GM12878 (cell line): ENCODE data around the gene BEGAIN. TPM values are rescaled to one million over a fixed set of nuclear protein-coding genes. Genes with fewer than 3 reads are reported as not detected.

Experiments used
- ATAC-seq: fragments of 200-7000 bp; cut with Tn5 transposase; 3 replicates; pipeline ENCODE4 v1.9.1; 2020; ENCODE audit warnings: mild to moderate bottlenecking, moderate library complexity
- BruUV-seq: library from RNA; stranded (reverse); fragments of 400-500 nt; replicated peaks from 2 replicates; lab custom pipeline; 2021; lab: Mats Ljungman, UMichigan
- CTCF ChIA-PET: fragments of 300-600 bp; sonication (Branson Sonifier 250); formaldehyde crosslinking; extraction: SDS; loops from one replicate; lab custom pipeline; 2021; ENCODE audit warnings: inconsistent platforms; lab: Yijun Ruan, JAX
- POLR2A ChIA-PET: fragments of 350-600 bp; formaldehyde crosslinking; extraction: SDS; loops from one replicate; lab custom pipeline; 2021; ENCODE audit warnings: inconsistent platforms; lab: Charles Lee
- RAD21 ChIA-PET: fragments of 300-600 bp; sonication (Branson Sonifier 250); formaldehyde crosslinking; loops from one replicate; lab custom pipeline; 2023; ENCODE audit warnings: antibody characterized with exemption; ENCODE audit not compliant: unreplicated experiment; lab: Charles Lee
- SMC1A ChIA-PET: fragments of 300-600 bp; sonication (Branson Sonifier 250); formaldehyde crosslinking; loops from one replicate; lab custom pipeline; 2023; ENCODE audit not compliant: unreplicated experiment, uncharacterized antibody; lab: Charles Lee
- DNase-seq: peaks from one replicate; pipeline ENCODE4 v3.0.0-alpha.2; 2011; ENCODE audit warnings: low read depth, low spot score
- FAIRE-seq: peaks from 3 replicates; lab custom pipeline; 2011; peaks lifted over from hg19 to GRCh38; lab: Jason Lieb, UNC
- H2AFZ ChIP-seq: 2 replicates; pipeline ENCODE4 v1.6.0; 2011; ENCODE audit warnings: low read depth, low read length, control low read depth; ENCODE audit not compliant: control insufficient read depth
- H3K27ac ChIP-seq: 2 replicates; pipeline ENCODE4 v1.5.1; 2011; ENCODE audit warnings: control low read depth; ENCODE audit not compliant: control insufficient read depth, insufficient read depth
- H3K27me3 ChIP-seq, 2 experiments: replicated peaks in 1 of 2; 2 replicates each; pipeline versions ENCODE4 v1.6.0 to v1.6.1; 2011; ENCODE audit warnings: low read length in 1 of 2; ENCODE audit not compliant: control insufficient read depth in 2 of 2, insufficient read depth in 2 of 2
- H3K36me3 ChIP-seq, 2 experiments: 2 replicates each; pipeline ENCODE4 v1.5.1; 2011; ENCODE audit warnings: low read length in 1 of 2; ENCODE audit not compliant: control insufficient read depth in 2 of 2, insufficient read depth in 2 of 2
- H3K4me1 ChIP-seq: 2 replicates; pipeline ENCODE4 v1.6.1; 2011; ENCODE audit warnings: mild to moderate bottlenecking, low read length, moderate library complexity, mixed read lengths; ENCODE audit not compliant: control insufficient read depth, insufficient read depth
- H3K4me2 ChIP-seq: 2 replicates; pipeline ENCODE4 v1.6.0; 2011; ENCODE audit warnings: control low read depth; ENCODE audit not compliant: control insufficient read depth, insufficient read depth
- H3K4me3 ChIP-seq: fragments of 200-600 bp; sonication (generic); 2 replicates; pipeline ENCODE4 v1.5.1; 2016
- H3K79me2 ChIP-seq: 2 replicates; pipeline ENCODE4 v1.6.0; 2011; ENCODE audit warnings: low read length; ENCODE audit not compliant: control insufficient read depth, insufficient read depth
- H3K9ac ChIP-seq: 2 replicates; pipeline ENCODE4 v1.8.0; 2011; ENCODE audit warnings: low read length, control low read depth, mixed read lengths; ENCODE audit not compliant: control insufficient read depth, insufficient read depth
- H3K9me3 ChIP-seq: replicated peaks from 3 replicates; pipeline ENCODE4 v1.5.1; 2011; ENCODE audit warnings: mild to moderate bottlenecking, low read length; ENCODE audit not compliant: control insufficient read depth, insufficient read depth
- H4K20me1 ChIP-seq: 2 replicates; pipeline ENCODE4 v1.6.0; 2011; ENCODE audit not compliant: control insufficient read depth, insufficient read depth
- CHD2 ChIP-seq: IDR thresholded peaks from 2 replicates; pipeline ENCODE4 v1.6.1; 2011; ENCODE audit warnings: low read depth, low read length, improper control_type of control experiment, borderline replicate concordance
- E2F8 ChIP-seq: fragments of 450-650 bp; IDR thresholded peaks from 2 replicates; pipeline ENCODE4 v1.6.1; 2018; ENCODE audit warnings: mild to moderate bottlenecking, low read depth, moderate library complexity; ENCODE audit not compliant: partially characterized antibody
- IKZF1 ChIP-seq: fragments of 450-650 bp; conservative IDR thresholded peaks from 2 replicates; pipeline ENCODE4 v1.6.1; 2017; ENCODE audit warnings: antibody characterized with exemption, mild to moderate bottlenecking
- SPI1 ChIP-seq: IDR thresholded peaks from 2 replicates; pipeline ENCODE4 v1.6.1; 2011; ENCODE audit warnings: low read depth, mild to moderate bottlenecking, low read length, moderate library complexity, borderline replicate concordance; ENCODE audit not compliant: insufficient read depth
- TAF1 ChIP-seq: IDR thresholded peaks from 2 replicates; pipeline ENCODE4 v1.6.1; 2011; ENCODE audit warnings: mild to moderate bottlenecking, low read depth, low read length, borderline replicate concordance
- WGBS: methylation state at CpG from one replicate; pipeline ENCODE4 v1.1.6; 2016; ENCODE audit warnings: low lambda C conversion rate; ENCODE audit not compliant: insufficient replicate concordance, insufficient coverage; ENCODE audit errors: missing lambda C conversion rate; 5-methylcytosine and 5-hydroxymethylcytosine counted together
- in situ Hi-C: fragments of 300-500 bp; cut with MboI; formaldehyde crosslinking; loops from 9 replicates; pipeline ENCODE4 v1.14.3; 2018; ENCODE audit warnings: mixed read lengths
- intact Hi-C: fragments of 100-400 bp; cut with micrococcal nuclease; formaldehyde crosslinking; loops from one replicate; pipeline ENCODE4 v1.14.2; 2022; ENCODE audit not compliant: unreplicated experiment
- polyA plus RNA-seq, 11 experiments: library from polyadenylated mRNA; depleted of rRNA in 4 of 11; unstranded in 6 of 11; stranded (reverse) in 5 of 11; fragments of >200 nt; fragmentation: Nextera tagmentation in 4 of 11; fragmentation: Illumina TruSeq in 1 of 11; extraction: Ambion mirVana in 4 of 11; extraction: Trizol in 1 of 11; gene quantifications; 1 replicate in 1 of 11; 2 replicates in 10 of 11; pipeline versions ENCODE4 v1.2.1 to v1.2.3, GENCODE V29; 2011 to 2016; ENCODE audit warnings: inconsistent platforms in 2 of 11, missing spikeins in 2 of 11, low read depth in 1 of 11
- total RNA-seq, 4 experiments: library from RNA; depleted of rRNA in 3 of 4; stranded (reverse); fragments of >200 nt in 3 of 4; fragmentation: Illumina TruSeq in 1 of 4; extraction: Trizol in 1 of 4; gene quantifications; 2 replicates each; pipeline versions ENCODE4 v1.2.1 to v1.2.3, GENCODE V29; 2013 to 2021

Gene BEGAIN
- total and polyA plus RNA-seq, 10 of the 15 experiments (the other 5 are each of a cell fraction or from before 2014, with no cell fraction given) = 0.01 to 0.31 (median 0.06) TPM; not detected in 5

GRCh38 chr14:100555436-100556139, 31.6 kb downstream of the BEGAIN start:
- ATAC-seq = no peak

More at GRCh38 chr14:100555436-100556139, 31.6 kb downstream of the BEGAIN start:
- Histone ChIP-seq H3K79me2 (no peaks in the 10 kb centered on the region), H3K36me3 (no peaks in the 10 kb centered on the region), H3K4me3 (no peak overlapping the region), H3K9me3 (no peaks in the 10 kb centered on the region), H2AFZ (no peak overlapping the region), H3K27me3 (no peaks in the 10 kb centered on the region), H3K4me1 (no peaks in the 10 kb centered on the region), H4K20me1 (no peaks in the 10 kb centered on the region), H3K4me2 (no peak overlapping the region), H3K9ac (no peak overlapping the region), H3K27ac (no peak overlapping the region)
- in situ Hi-C loops = no loop called here
- FAIRE-seq (no peak), DNase-seq (no peak)
- ChIA-PET RAD21 (interaction anchor here (0.8 kb wide), 1 partner anchor 65 kb away, joined by 3 read pairs; no protein-coding TSS in a partner anchor), SMC1A (no interaction called here), CTCF (no interaction called here), POLR2A (no interaction called here)
- no TSS peak for BruUV-seq
- 40% methylated on average over 24 of the region's 24 CpGs for WGBS
- intact Hi-C loops = no loop called here
- TF ChIP-seq CHD2 (no peak), TAF1 (no peak), E2F8 (no peak), SPI1 (no peak), IKZF1 (no peak)
